Lung (tissue), 10 donors: ENCODE data around the gene OXCT2. TPM values are rescaled to one million over a fixed set of nuclear protein-coding genes. Genes with fewer than 3 reads are reported as not detected.
"Not testable (repeated sequence)": the region's sequence is repeated elsewhere in the genome, so short reads cannot be mapped to it uniquely, and the experiment has no call there.

ENCODE experiments used
- ATAC-seq: fragments of 200-7000 bp; cut with Tn5 transposase; one replicate; pipeline ENCODE4 v1.9.1; 2020; ENCODE audit warnings: moderate number of reproducible peaks; ENCODE audit not compliant: insufficient read depth, low FRiP score
- DNase-seq, 3 donors: peaks; one replicate each; pipeline ENCODE4 v3.0.0-alpha.2; 2013 to 2017
- H3K27ac ChIP-seq, 2 donors: one replicate each; pipeline ENCODE4 v1.5.1; 2013; ENCODE audit warnings: mild to moderate bottlenecking in 2 of 2, moderate library complexity in 2 of 2, control low read depth in 1 of 2, inconsistent platforms in 1 of 2, low read depth in 1 of 2, low read length in 1 of 2
- H3K27me3 ChIP-seq, 3 donors: one replicate each; pipeline ENCODE4 v1.5.1; 2013; ENCODE audit warnings: low read length in 2 of 3; ENCODE audit not compliant: control insufficient read depth in 3 of 3, insufficient read depth in 3 of 3
- H3K36me3 ChIP-seq, 4 donors: one replicate each; pipeline ENCODE4 v1.5.1; 2013; ENCODE audit warnings: low read length in 4 of 4, mild to moderate bottlenecking in 1 of 4, moderate library complexity in 1 of 4; ENCODE audit not compliant: control insufficient read depth in 4 of 4, insufficient read depth in 4 of 4
- H3K4me1 ChIP-seq, 5 donors: one replicate each; pipeline ENCODE4 v1.5.1; 2013; ENCODE audit warnings: low read length in 5 of 5, mild to moderate bottlenecking in 2 of 5, moderate library complexity in 1 of 5; ENCODE audit not compliant: control insufficient read depth in 5 of 5, insufficient read depth in 5 of 5
- H3K4me3 ChIP-seq: one replicate; pipeline ENCODE4 v1.5.1; 2013; ENCODE audit warnings: mild to moderate bottlenecking, control low read depth, moderate library complexity
- H3K9ac ChIP-seq, 2 donors: one replicate each; pipeline ENCODE4 v1.5.1; 2013; ENCODE audit warnings: low read length in 2 of 2, control low read depth in 1 of 2; ENCODE audit not compliant: insufficient read depth in 1 of 2
- H3K9me3 ChIP-seq, 4 donors: one replicate each; pipeline ENCODE4 v1.5.1; 2013; ENCODE audit warnings: low read length in 3 of 4, mild to moderate bottlenecking in 1 of 4, moderate library complexity in 1 of 4; ENCODE audit not compliant: control insufficient read depth in 4 of 4, insufficient read depth in 3 of 4
- WGBS, 2 donors: extraction: QIAGEN DNeasy Blood & Tissue Kit; methylation state at CpG; one replicate each; pipeline ENCODE4 v1.1.7; 2013; 5-methylcytosine and 5-hydroxymethylcytosine counted together
- polyA plus RNA-seq, 2 donors: library from polyadenylated mRNA; stranded (reverse); fragments of 200-250 nt; gene quantifications; one replicate each; pipeline ENCODE4 v1.2.1, GENCODE V29; 2013
- total RNA-seq, 2 donors: library from RNA; depleted of rRNA in 1 of 2; stranded (reverse); fragments of >200 nt in 1 of 2; gene quantifications; one replicate each; pipeline ENCODE4 v1.2.1, GENCODE V29; 2014 to 2021
- donor health status: Bipolar disorder and iron deficiency.
- donor health status: healthy.
- donor health status: DM: yes; HTN: yes; CAD: no.

OXCT2 gene
- total and polyA plus RNA-seq, 4 donors = 0.17 to 0.95 (median 0.48) TPM

- ATAC-seq, H3K4me3 ChIP-seq, H3K36me3 ChIP-seq, H3K9ac ChIP-seq, H3K27me3 ChIP-seq, H3K27ac ChIP-seq, H3K4me1 ChIP-seq, H3K9me3 ChIP-seq: not testable (repeated sequence)
- 5 to 18% methylated on average over 21 to 23 of the region's 71 CpGs for WGBS, 2 donors
- DNase-seq = peak in 2 of 3 donors; percentile 4 to 9
Observed at GRCh38 chr1:39770100-39771021, 787 bp downstream of the OXCT2 start.

GRCh38 chr1:39769502-39769901 is 1.6 kb downstream of the OXCT2 start:
- H3K27ac ChIP-seq, H3K4me1 ChIP-seq, H3K27me3 ChIP-seq, DNase-seq, H3K9ac ChIP-seq, H3K9me3 ChIP-seq, H3K36me3 ChIP-seq, ATAC-seq, H3K4me3 ChIP-seq: not testable (repeated sequence)
- WGBS, 2 donors = 84 to 87% methylated on average over 10 to 18 of the region's 19 CpGs

GRCh38 chr1:39766466-39766865 is 4.7 kb downstream of the OXCT2 start:
- 59 to 83% methylated on average over 1 of the region's 5 CpGs for WGBS, 2 donors
- not testable (repeated sequence) for H3K4me3 ChIP-seq, H3K36me3 ChIP-seq, H3K9me3 ChIP-seq, H3K27ac ChIP-seq, DNase-seq, H3K4me1 ChIP-seq, ATAC-seq, H3K27me3 ChIP-seq, H3K9ac ChIP-seq

- H3K27me3 ChIP-seq, ATAC-seq, H3K4me3 ChIP-seq, H3K27ac ChIP-seq, H3K9me3 ChIP-seq, H3K9ac ChIP-seq, DNase-seq, H3K4me1 ChIP-seq: not testable (repeated sequence)
- 89 to 92% methylated on average over 8 to 12 of the region's 19 CpGs for WGBS, 2 donors
- H3K36me3 ChIP-seq = peaks cover 0 to 11% (median 0%) of the 10 kb centered on the region in 4 donors
Observed at GRCh38 chr1:39764512-39764911, 6.6 kb downstream of the OXCT2 start.

GRCh38 chr1:39763619-39764374 is 7.4 kb downstream of the OXCT2 start:
- not testable (repeated sequence) for DNase-seq, H3K9me3 ChIP-seq, H3K27ac ChIP-seq, H3K4me1 ChIP-seq, ATAC-seq, H3K27me3 ChIP-seq, H3K9ac ChIP-seq, H3K4me3 ChIP-seq
- H3K36me3 ChIP-seq = peaks cover 0 to 12% (median 0%) of the 10 kb centered on the region in 4 donors
- WGBS, 2 donors = 83 to 90% methylated on average over 15 of the region's 18 CpGs
